ENCODE data around the gene ZNF778. TPM values are rescaled to one million over a fixed set of nuclear protein-coding genes. Genes with fewer than 3 reads are reported as not detected.

The ZNF778 gene
- total RNA-seq, 2 donors from 2014 or later = 13.0 to 16.3 TPM

- Mint-ChIP-seq H3K4me1 (no peaks in the 10 kb centered on the region), H3K27me3 (ENCODE audit: insufficient read depth) (no peaks in the 10 kb centered on the region), H3K36me3 (ENCODE audit: low read depth) (peaks cover 17% of the 10 kb centered on the region), H3K9me3 (no peaks in the 10 kb centered on the region), H3K4me3 (no peak overlapping the region), H3K27ac (no peak overlapping the region)
- Histone ChIP-seq H3K27me3 (ENCODE audit: control insufficient read depth, insufficient read depth, low read length, poor library complexity, severe bottlenecking) (no peaks in the 10 kb centered on the region), H3K4me3 (ENCODE audit: low read length) (no peak overlapping the region), H3K27ac (ENCODE audit: low read depth, low read length) (no peak overlapping the region), H3K36me3 (ENCODE audit: control insufficient read depth, insufficient read depth, low read length) (peaks cover 40% of the 10 kb centered on the region), H3K4me1 (ENCODE audit: control insufficient read depth, insufficient read depth, low read length) (no peaks in the 10 kb centered on the region), H3K9ac (ENCODE audit: extremely low read depth, low read length, poor library complexity, severe bottlenecking) (no peak overlapping the region), H3K9me3 (ENCODE audit: control insufficient read depth, low read length) (no peaks in the 10 kb centered on the region)
- 93 to 96% methylated on average over 18 to 20 of the region's 20 CpGs for WGBS, 2 experiments (ENCODE audit: insufficient coverage in 1 of 2, insufficient read length in 1 of 2)
- TF ChIP-seq CTCF (conservative IDR thresholded peaks at IDR 0.05) = no peak
- no peak for DNase-seq
Measured at GRCh38 chr16:89281829-89282228, 64.3 kb downstream of the ZNF778 start.

- WGBS, 2 experiments (ENCODE audit: insufficient coverage in 1 of 2, insufficient read length in 1 of 2) = 91 to 96% methylated on average over 14 to 18 of the region's 18 CpGs
- H3K36me3 ChIP-seq (ENCODE audit: control insufficient read depth, insufficient read depth, low read length) = peaks cover 47% of the 10 kb centered on the region
Measured at GRCh38 chr16:89282523-89282922, 65.0 kb downstream of the ZNF778 start.

GRCh38 chr16:89283449-89283848 lies 65.9 kb downstream of the ZNF778 start:
- Mint-ChIP-seq H3K9me3 (no peaks in the 10 kb centered on the region), H3K4me1 (no peaks in the 10 kb centered on the region), H3K4me3 (no peak overlapping the region), H3K36me3 (ENCODE audit: low read depth) (peaks cover 23% of the 10 kb centered on the region), H3K27me3 (ENCODE audit: insufficient read depth) (no peaks in the 10 kb centered on the region), H3K27ac (no peak overlapping the region)
- Histone ChIP-seq H3K4me3 (ENCODE audit: low read length) (no peak overlapping the region), H3K9me3 (ENCODE audit: control insufficient read depth, low read length) (no peaks in the 10 kb centered on the region), H3K36me3 (ENCODE audit: control insufficient read depth, insufficient read depth, low read length) (peaks cover 57% of the 10 kb centered on the region), H3K9ac (ENCODE audit: extremely low read depth, low read length, poor library complexity, severe bottlenecking) (no peak overlapping the region), H3K4me1 (ENCODE audit: control insufficient read depth, insufficient read depth, low read length) (no peaks in the 10 kb centered on the region), H3K27ac (ENCODE audit: low read depth, low read length) (no peak overlapping the region), H3K27me3 (ENCODE audit: control insufficient read depth, insufficient read depth, low read length, poor library complexity, severe bottlenecking) (no peaks in the 10 kb centered on the region)
- no peak for DNase-seq
- no peak for TF ChIP-seq CTCF (conservative IDR thresholded peaks at IDR 0.05)
- 86% methylated on average over 20 of the region's 20 CpGs for WGBS, 2 experiments (ENCODE audit: insufficient coverage in 1 of 2, insufficient read length in 1 of 2)

More at GRCh38 chr16:89282523-89282922, 65.0 kb downstream of the ZNF778 start:
- Mint-ChIP-seq H3K27ac (no peak overlapping the region), H3K4me3 (no peak overlapping the region), H3K9me3 (no peaks in the 10 kb centered on the region), H3K4me1 (no peaks in the 10 kb centered on the region), H3K27me3 (ENCODE audit: insufficient read depth) (no peaks in the 10 kb centered on the region), H3K36me3 (ENCODE audit: low read depth) (peaks cover 16% of the 10 kb centered on the region)
- no peak for TF ChIP-seq CTCF (conservative IDR thresholded peaks at IDR 0.05)
- H3K27ac ChIP-seq (ENCODE audit: low read depth, low read length) = no peak overlapping the region
- no peaks in the 10 kb centered on the region for H3K9me3 ChIP-seq (ENCODE audit: control insufficient read depth, low read length)
- no peak overlapping the region for H3K4me3 ChIP-seq (ENCODE audit: low read length)
- H3K9ac ChIP-seq (ENCODE audit: extremely low read depth, low read length, poor library complexity, severe bottlenecking) = no peak overlapping the region
- H3K27me3 ChIP-seq (ENCODE audit: control insufficient read depth, insufficient read depth, low read length, poor library complexity, severe bottlenecking) = no peaks in the 10 kb centered on the region
- no peak for DNase-seq
- H3K4me1 ChIP-seq (ENCODE audit: control insufficient read depth, insufficient read depth, low read length) = no peaks in the 10 kb centered on the region
